Ishikawa (cell line): ENCODE results near the gene NMNAT3.

Source experiments
- CEBPB ChIP-seq: IDR thresholded peaks from 2 replicates; pipeline ENCODE4 v1.6.1; 2012
- CREB1 ChIP-seq: IDR thresholded peaks from 2 replicates; pipeline ENCODE4 v1.6.1; 2012; ENCODE audit warnings: low read depth
- EGR1 ChIP-seq: IDR thresholded peaks from 2 replicates; pipeline ENCODE4 v1.6.1; 2012
- EP300 ChIP-seq: IDR thresholded peaks from 2 replicates; pipeline ENCODE4 v1.6.1; 2012; ENCODE audit warnings: borderline replicate concordance
- FOXM1 ChIP-seq: IDR thresholded peaks from 2 replicates; pipeline ENCODE4 v1.6.1; 2012; ENCODE audit warnings: low read depth, borderline replicate concordance
- MAX ChIP-seq: IDR thresholded peaks from 2 replicates; pipeline ENCODE4 v1.6.1; 2012
- NFIC ChIP-seq: IDR thresholded peaks from 2 replicates; pipeline ENCODE4 v1.6.1; 2012
- RAD21 ChIP-seq: IDR thresholded peaks from 2 replicates; pipeline ENCODE4 v1.6.1; 2012; ENCODE audit warnings: low read depth
- TAF1 ChIP-seq: IDR thresholded peaks from 2 replicates; pipeline ENCODE4 v1.6.1; 2012; ENCODE audit warnings: low read depth, mild to moderate bottlenecking
- TCF12 ChIP-seq: IDR thresholded peaks from 2 replicates; pipeline ENCODE4 v1.6.1; 2012; ENCODE audit warnings: low read depth
- TEAD4 ChIP-seq: IDR thresholded peaks from 2 replicates; pipeline ENCODE4 v1.6.1; 2012
- USF1 ChIP-seq: IDR thresholded peaks from 2 replicates; pipeline ENCODE4 v1.6.1; 2012
- YY1 ChIP-seq: IDR thresholded peaks from 2 replicates; pipeline ENCODE4 v1.6.1; 2012; ENCODE audit warnings: low read depth
- ZBTB7A ChIP-seq: IDR thresholded peaks from 2 replicates; pipeline ENCODE4 v1.6.1; 2012; ENCODE audit warnings: low read depth
- TF ChIP-seq, protein P1 (sequence below): IDR thresholded peaks from 2 replicates; pipeline ENCODE4 v1.6.1; 2012; ENCODE audit warnings: low read depth, mild to moderate bottlenecking

Gene NMNAT3

DNA sequence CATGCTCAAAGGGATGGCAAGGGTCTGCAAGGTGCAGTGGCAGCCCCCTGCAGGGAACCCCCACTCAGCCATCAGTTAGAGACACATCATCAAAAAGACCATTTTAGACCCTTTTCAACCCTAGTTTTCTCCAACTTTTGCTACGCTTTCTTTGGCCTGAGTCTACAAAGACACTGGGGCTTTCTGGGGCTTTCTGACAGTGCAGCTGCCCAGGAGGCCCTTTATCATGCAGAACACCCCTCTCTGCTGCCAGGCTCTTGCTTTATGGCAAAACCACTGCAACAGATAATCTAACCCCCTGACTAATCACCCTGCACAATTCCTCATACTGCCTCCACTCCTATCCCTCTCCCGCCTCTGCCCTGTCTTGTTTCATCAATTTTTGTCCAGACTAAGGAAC is 2.4 kb downstream of the NMNAT3 start:
- TF ChIP-seq EP300 (no peak), CEBPB (no peak), YY1 (no peak), TEAD4 (no peak), TCF12 (no peak), RAD21 (no peak), MAX (no peak), USF1 (no peak), FOXM1 (no peak), EGR1 (no peak), NFIC (no peak), ZBTB7A (no peak), TAF1 (no peak), CREB1 (no peak)
- TF ChIP-seq, protein P1, sequence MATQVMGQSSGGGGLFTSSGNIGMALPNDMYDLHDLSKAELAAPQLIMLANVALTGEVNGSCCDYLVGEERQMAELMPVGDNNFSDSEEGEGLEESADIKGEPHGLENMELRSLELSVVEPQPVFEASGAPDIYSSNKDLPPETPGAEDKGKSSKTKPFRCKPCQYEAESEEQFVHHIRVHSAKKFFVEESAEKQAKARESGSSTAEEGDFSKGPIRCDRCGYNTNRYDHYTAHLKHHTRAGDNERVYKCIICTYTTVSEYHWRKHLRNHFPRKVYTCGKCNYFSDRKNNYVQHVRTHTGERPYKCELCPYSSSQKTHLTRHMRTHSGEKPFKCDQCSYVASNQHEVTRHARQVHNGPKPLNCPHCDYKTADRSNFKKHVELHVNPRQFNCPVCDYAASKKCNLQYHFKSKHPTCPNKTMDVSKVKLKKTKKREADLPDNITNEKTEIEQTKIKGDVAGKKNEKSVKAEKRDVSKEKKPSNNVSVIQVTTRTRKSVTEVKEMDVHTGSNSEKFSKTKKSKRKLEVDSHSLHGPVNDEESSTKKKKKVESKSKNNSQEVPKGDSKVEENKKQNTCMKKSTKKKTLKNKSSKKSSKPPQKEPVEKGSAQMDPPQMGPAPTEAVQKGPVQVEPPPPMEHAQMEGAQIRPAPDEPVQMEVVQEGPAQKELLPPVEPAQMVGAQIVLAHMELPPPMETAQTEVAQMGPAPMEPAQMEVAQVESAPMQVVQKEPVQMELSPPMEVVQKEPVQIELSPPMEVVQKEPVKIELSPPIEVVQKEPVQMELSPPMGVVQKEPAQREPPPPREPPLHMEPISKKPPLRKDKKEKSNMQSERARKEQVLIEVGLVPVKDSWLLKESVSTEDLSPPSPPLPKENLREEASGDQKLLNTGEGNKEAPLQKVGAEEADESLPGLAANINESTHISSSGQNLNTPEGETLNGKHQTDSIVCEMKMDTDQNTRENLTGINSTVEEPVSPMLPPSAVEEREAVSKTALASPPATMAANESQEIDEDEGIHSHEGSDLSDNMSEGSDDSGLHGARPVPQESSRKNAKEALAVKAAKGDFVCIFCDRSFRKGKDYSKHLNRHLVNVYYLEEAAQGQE: no peak

DNA sequence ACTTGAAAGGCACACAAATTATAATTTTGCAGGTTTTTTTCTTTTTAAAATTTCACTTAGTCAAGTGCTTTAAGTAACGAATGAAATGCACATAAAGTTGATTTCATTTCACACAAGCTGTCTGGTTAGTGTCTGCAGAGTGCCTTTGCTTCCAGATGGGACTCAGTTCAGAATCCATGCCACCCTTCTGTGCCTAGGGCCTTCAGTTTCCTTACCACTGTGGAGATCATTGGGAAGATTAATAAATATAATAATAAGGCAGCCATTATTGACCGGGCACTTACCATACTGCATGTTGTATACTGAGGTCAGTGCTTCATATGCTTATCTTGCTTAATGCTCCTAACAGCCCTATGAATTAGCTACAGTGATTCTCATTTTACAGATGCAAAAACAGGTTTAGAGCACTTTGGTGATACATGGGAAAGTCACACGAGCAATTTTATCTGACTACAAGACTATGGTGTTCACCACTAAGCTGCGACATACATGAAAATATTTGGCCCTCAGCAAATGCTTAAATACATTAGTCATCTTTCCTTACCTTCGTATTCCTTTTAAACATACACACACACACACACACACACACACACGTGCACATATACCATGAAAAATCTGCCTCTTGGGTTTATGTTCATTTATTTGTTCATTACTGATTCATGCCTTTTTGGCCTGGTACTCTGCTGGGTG is 3.1 kb downstream of the NMNAT3 start:
- TF ChIP-seq YY1: no peak
- no peak for TF ChIP-seq MAX
- TF ChIP-seq EGR1: no peak
- no peak for TF ChIP-seq FOXM1
- TF ChIP-seq EP300: no peak
- TF ChIP-seq CEBPB: no peak
- TF ChIP-seq, protein P1: no peak
- no peak for TF ChIP-seq CREB1
- no peak for TF ChIP-seq NFIC

DNA sequence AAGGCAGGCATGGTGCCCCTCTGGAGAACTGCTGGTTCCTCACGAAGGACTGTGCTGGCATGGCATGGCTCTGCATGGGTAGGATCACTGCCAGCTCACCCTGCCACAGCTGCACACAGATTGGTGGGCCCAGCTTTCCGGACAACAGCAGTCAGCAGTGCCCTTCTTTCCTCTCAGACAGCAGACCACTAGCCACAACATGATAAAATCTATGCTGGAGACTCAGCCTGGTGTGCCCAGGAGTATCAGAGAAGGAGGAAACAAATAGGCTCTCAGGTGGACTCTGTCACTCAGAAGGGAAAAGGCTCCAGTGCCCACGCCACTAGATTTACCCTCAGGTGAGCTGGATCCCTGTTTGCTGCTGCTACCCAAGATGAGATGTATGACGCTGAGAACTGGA is 4.9 kb downstream of the NMNAT3 start:
- TF ChIP-seq ZBTB7A (no peak), TCF12 (no peak), YY1 (no peak), MAX (no peak), TEAD4 (no peak), FOXM1 (no peak), NFIC (no peak), CEBPB (no peak), EGR1 (no peak), RAD21 (no peak), USF1 (no peak), TAF1 (no peak), EP300 (no peak), CREB1 (no peak)
- TF ChIP-seq, protein P1: no peak
